Naive thymus-derived CD4-positive, alpha-beta T cell (primary cell): ENCODE data around the gene ACTN2. TPM values are rescaled to one million over a fixed set of nuclear protein-coding genes. Genes with fewer than 3 reads are reported as not detected.
A peak's percentile ranks its signal among the peaks of the same experiment; 100 is the strongest.

Experiments
- ATAC-seq: fragments of 150-1000 bp; cut with Tn5 transposase; 2 replicates; pipeline ENCODE4 v1.10.0; 2021; ENCODE audit warnings: mild to moderate bottlenecking, moderate library complexity
- CTCF ChIA-PET: fragments of 350-600 bp; sonication (Branson Sonifier 250); formaldehyde crosslinking; loops from one replicate; lab custom pipeline; 2021; ENCODE audit warnings: antibody characterized with exemption; lab: Charles Lee
- POLR2A ChIA-PET: fragments of 350-600 bp; sonication (Branson Sonifier 250); formaldehyde crosslinking; loops from one replicate; lab custom pipeline; 2021; ENCODE audit warnings: antibody characterized with exemption, inconsistent platforms; lab: Charles Lee
- DNase-seq, 9 donors: peaks; one replicate each; pipeline versions ENCODE4 v3.0.0 to v3.0.0-alpha.2; 2020 to 2022; ENCODE audit warnings: mixed read lengths in 1 of 9
- H3K27ac ChIP-seq: one replicate; pipeline ENCODE4 v1.7.0; 2013; ENCODE audit warnings: mild to moderate bottlenecking, low read depth, low read length, moderate library complexity
- H3K27me3 ChIP-seq, 2 donors: one replicate each; pipeline ENCODE4 v1.7.0; 2013; ENCODE audit warnings: low read length in 2 of 2, mild to moderate bottlenecking in 2 of 2, moderate library complexity in 2 of 2; ENCODE audit not compliant: control insufficient read depth in 2 of 2, insufficient read depth in 2 of 2
- H3K36me3 ChIP-seq, 3 experiments: 1 replicate in 2 of 3; 2 replicates in 1 of 3; pipeline ENCODE4 v1.7.0; 2013; ENCODE audit warnings: low read length in 3 of 3, mild to moderate bottlenecking in 3 of 3, moderate library complexity in 1 of 3; ENCODE audit not compliant: insufficient read depth in 3 of 3, control insufficient read depth in 2 of 3
- H3K4me1 ChIP-seq, 2 donors: one replicate each; pipeline ENCODE4 v1.7.0; 2013; ENCODE audit warnings: low read length in 2 of 2, mild to moderate bottlenecking in 2 of 2, moderate library complexity in 1 of 2; ENCODE audit not compliant: control insufficient read depth in 2 of 2, insufficient read depth in 2 of 2
- H3K4me3 ChIP-seq: 2 replicates; pipeline ENCODE4 v1.7.0; 2013; ENCODE audit warnings: mild to moderate bottlenecking, low read length
- H3K9me3 ChIP-seq, 3 experiments: 1 replicate in 2 of 3; 2 replicates in 1 of 3; pipeline ENCODE4 v1.7.0; 2013; ENCODE audit warnings: low read length in 3 of 3; ENCODE audit not compliant: control insufficient read depth in 2 of 3
- H3K27ac Mint-ChIP-seq, 9 donors: one replicate each; pipeline ENCODE4 v1.8.0; 2020 to 2022; ENCODE audit warnings: mixed read lengths in 9 of 9, mild to moderate bottlenecking in 8 of 9, moderate library complexity in 5 of 9, inconsistent platforms in 2 of 9
- H3K27me3 Mint-ChIP-seq, 5 donors: one replicate each; pipeline ENCODE4 v1.8.0; 2021 to 2022; ENCODE audit warnings: mixed read lengths in 5 of 5, mild to moderate bottlenecking in 1 of 5
- H3K36me3 Mint-ChIP-seq, 5 donors: one replicate each; pipeline ENCODE4 v1.8.0; 2020 to 2022; ENCODE audit warnings: mixed read lengths in 5 of 5, mild to moderate bottlenecking in 3 of 5, inconsistent platforms in 1 of 5
- H3K4me1 Mint-ChIP-seq, 7 donors: one replicate each; pipeline ENCODE4 v1.8.0; 2020 to 2022; ENCODE audit warnings: mixed read lengths in 7 of 7, mild to moderate bottlenecking in 3 of 7, inconsistent platforms in 1 of 7
- H3K4me3 Mint-ChIP-seq, 10 donors: one replicate each; pipeline ENCODE4 v1.8.0; 2020 to 2022; ENCODE audit warnings: mild to moderate bottlenecking in 10 of 10, mixed read lengths in 10 of 10, moderate library complexity in 6 of 10, inconsistent platforms in 2 of 10
- H3K9me3 Mint-ChIP-seq, 11 donors: one replicate each; pipeline ENCODE4 v1.8.0; 2020 to 2022; ENCODE audit warnings: mixed read lengths in 11 of 11, mild to moderate bottlenecking in 4 of 11, inconsistent platforms in 1 of 11, moderate library complexity in 1 of 11
- intact Hi-C, 2 donors: fragments of 100-400 bp; cut with micrococcal nuclease; formaldehyde crosslinking; loops; one replicate each; pipeline ENCODE4 v1.15.1; 2023
- polyA plus RNA-seq, 2 donors: library from polyadenylated mRNA; unstranded; fragments of 300-500 nt; fragmentation: Illumina TruSeq; gene quantifications; one replicate each; pipeline ENCODE4 v1.2.3, GENCODE V29; 2021
- total RNA-seq, 6 experiments: library from RNA in 5 of 6; stranded (reverse) in 5 of 6; gene quantifications; 1 replicate in 5 of 6; 2 replicates in 1 of 6; pipeline ENCODE4 v1.2.3 and lab custom pipeline; 2021 to 2026

ACTN2 gene
- total RNA-seq (not detected), polyA plus RNA-seq (not detected), total RNA-seq (lab: John Stamatoyannopoulos, UW) (not detected)

GRCh38 chr1:236685917-236686814, at the start of gene ACTN2:
Gene ACTN2 (plus strand): TSS chr1:236686499. CDS start chr1:236686674, 175 bp downstream.
- CTCF ChIA-PET: no interaction called here
- peaks cover 0 to 6% (median 2%) of the 10 kb centered on the region in 5 donors for H3K36me3 Mint-ChIP-seq
- H3K9me3 Mint-ChIP-seq: peaks cover 0 to 7% (median 2%) of the 10 kb centered on the region in 11 donors
- Histone ChIP-seq H3K27me3 (peaks cover 8 to 14% of the 10 kb centered on the region in 2 donors), H3K4me3 (peak within 1 kb of the TSS; percentile 54), H3K4me1 (peaks cover 12 to 13% of the 10 kb centered on the region in 2 donors), H3K9me3 (no peaks in the 10 kb centered on the region), H3K36me3 (no peaks in the 10 kb centered on the region), H3K27ac (no peak within 1 kb of the TSS)
- ATAC-seq: peak; percentile 88
- H3K27me3 Mint-ChIP-seq: peaks cover 34 to 60% (median 50%) of the 10 kb centered on the region in 5 donors
- H3K4me1 Mint-ChIP-seq: peaks cover 9 to 32% (median 25%) of the 10 kb centered on the region in 7 donors
- intact Hi-C loops: loop anchor here in 1 of 2 donors (5.0 kb wide), 2 partner anchors 84 to 111 kb away; partner anchors contain the start of genes HEATR1 and MTR
- peak within 1 kb of the TSS in 5 of 9 donors; percentile 16 to 90 (median 52) for H3K27ac Mint-ChIP-seq
- POLR2A ChIA-PET: no interaction called here
- peak within 1 kb of the TSS; percentile 75 to 96 (median 80) for H3K4me3 Mint-ChIP-seq
- DNase-seq: peak; percentile 4 to 55 (median 24)

GRCh38 chr1:236638945-236639344, 47.4 kb upstream of the ACTN2 start:
- ChIA-PET CTCF (no interaction called here), POLR2A (no interaction called here)
- Histone ChIP-seq H3K4me3 (no peak overlapping the region), H3K9me3 (no peaks in the 10 kb centered on the region), H3K27me3 (no peaks in the 10 kb centered on the region), H3K4me1 (no peaks in the 10 kb centered on the region), H3K27ac (no peak overlapping the region), H3K36me3 (no peaks in the 10 kb centered on the region)
- H3K4me3 Mint-ChIP-seq: no peak overlapping the region
- no peaks in the 10 kb centered on the region for H3K4me1 Mint-ChIP-seq
- H3K36me3 Mint-ChIP-seq: no peaks in the 10 kb centered on the region
- intact Hi-C loops: no loop called here
- no peak overlapping the region for H3K27ac Mint-ChIP-seq
- peaks cover 0 to 28% (median 25%) of the 10 kb centered on the region in 5 donors for H3K27me3 Mint-ChIP-seq
- DNase-seq (no peak), ATAC-seq (no peak)
- peaks cover 0 to 3% (median 0%) of the 10 kb centered on the region in 11 donors for H3K9me3 Mint-ChIP-seq

GRCh38 chr1:236639686-236640085, 46.6 kb upstream of the ACTN2 start:
- no peak for DNase-seq

DNA sequence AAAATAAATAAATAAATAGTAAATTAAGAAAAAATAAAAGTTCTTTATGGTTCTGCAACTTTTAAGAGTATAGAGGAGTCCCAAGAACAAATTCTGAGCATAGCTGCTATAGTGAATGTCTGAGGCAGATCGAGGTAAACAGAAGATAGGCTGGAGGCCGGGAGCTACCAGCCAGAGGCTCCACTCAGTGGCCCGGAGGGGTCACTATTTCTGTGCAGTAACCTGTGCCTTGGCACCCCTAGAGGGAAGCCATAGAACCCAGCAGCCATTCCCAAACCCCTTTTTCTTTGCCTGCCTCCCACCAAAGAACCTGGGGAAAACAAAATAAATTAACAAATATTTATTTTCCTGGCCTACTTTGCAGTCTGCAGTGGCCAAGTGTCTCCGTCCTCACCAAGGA, 43.5 kb upstream of the ACTN2 start:
- no peak overlapping the region for H3K27ac Mint-ChIP-seq
- POLR2A ChIA-PET: no interaction called here

More at GRCh38 chr1:236639686-236640085, 46.6 kb upstream of the ACTN2 start:
- no peak overlapping the region for H3K4me3 ChIP-seq
- intact Hi-C loops: no loop called here
- Mint-ChIP-seq H3K36me3 (no peaks in the 10 kb centered on the region), H3K27me3 (peaks cover 0 to 23% (median 20%) of the 10 kb centered on the region in 5 donors), H3K4me3 (no peak overlapping the region), H3K9me3 (peaks cover 0 to 3% (median 0%) of the 10 kb centered on the region in 11 donors), H3K4me1 (no peaks in the 10 kb centered on the region), H3K27ac (no peak overlapping the region)
- no peak overlapping the region for H3K27ac ChIP-seq
- H3K9me3 ChIP-seq: no peaks in the 10 kb centered on the region
- no peak for ATAC-seq
- H3K27me3 ChIP-seq: no peaks in the 10 kb centered on the region
- no peaks in the 10 kb centered on the region for H3K36me3 ChIP-seq
- no peaks in the 10 kb centered on the region for H3K4me1 ChIP-seq
- ChIA-PET POLR2A (no interaction called here), CTCF (no interaction called here)

DNA sequence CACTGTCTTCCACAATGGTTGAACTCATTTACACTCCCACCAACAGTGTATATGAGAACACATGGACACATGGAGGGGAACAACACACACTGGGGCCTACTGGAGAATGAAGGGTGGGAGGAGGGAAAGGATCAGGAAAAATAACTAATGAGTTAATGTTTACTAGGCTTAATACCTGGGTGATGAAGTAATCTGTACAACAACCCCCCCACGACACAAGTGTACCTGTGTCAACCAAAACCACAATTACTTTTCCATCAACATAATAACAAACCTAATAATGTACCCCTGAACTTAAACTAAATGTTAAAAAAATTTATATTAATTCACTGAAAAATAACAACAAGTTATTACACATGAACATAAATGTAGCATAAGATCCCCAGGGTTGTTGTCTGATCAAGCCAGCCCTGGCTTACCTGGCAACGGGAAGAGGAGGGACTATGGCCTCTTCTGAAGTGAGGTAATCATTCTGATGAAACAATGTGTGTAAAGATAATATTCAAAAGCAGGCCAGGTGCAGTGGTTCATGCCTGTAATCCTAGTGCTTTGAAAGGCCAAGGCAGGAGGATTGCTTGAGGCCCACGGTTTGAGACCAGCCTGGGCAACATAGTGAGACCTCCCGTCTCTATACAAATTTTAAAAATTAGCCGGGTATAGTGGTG, 41.2 kb upstream of the ACTN2 start:
- Mint-ChIP-seq H3K4me3 (no peak overlapping the region), H3K4me1 (no peaks in the 10 kb centered on the region), H3K27me3 (peaks cover 0 to 3% (median 0%) of the 10 kb centered on the region in 5 donors), H3K9me3 (peaks cover 0 to 3% (median 0%) of the 10 kb centered on the region in 11 donors), H3K27ac (no peak overlapping the region), H3K36me3 (no peaks in the 10 kb centered on the region)
- Histone ChIP-seq H3K27me3 (no peaks in the 10 kb centered on the region), H3K4me3 (no peak overlapping the region), H3K27ac (no peak overlapping the region), H3K36me3 (no peaks in the 10 kb centered on the region), H3K9me3 (no peaks in the 10 kb centered on the region), H3K4me1 (no peaks in the 10 kb centered on the region)
- CTCF ChIA-PET: no interaction called here
- ATAC-seq (no peak), DNase-seq (no peak)
- POLR2A ChIA-PET: no interaction called here
- intact Hi-C loops: no loop called here

More for the DNA sequence above, 43.5 kb upstream of the ACTN2 start:
- no peaks in the 10 kb centered on the region for H3K36me3 Mint-ChIP-seq
- no peaks in the 10 kb centered on the region for H3K4me1 Mint-ChIP-seq
- no peaks in the 10 kb centered on the region for H3K27me3 ChIP-seq
- DNase-seq (no peak), ATAC-seq (no peak)
- H3K27me3 Mint-ChIP-seq: peaks cover 0 to 8% (median 7%) of the 10 kb centered on the region in 5 donors
- H3K9me3 Mint-ChIP-seq: peaks cover 0 to 3% (median 0%) of the 10 kb centered on the region in 11 donors
- no peak overlapping the region for H3K4me3 Mint-ChIP-seq
- H3K4me3 ChIP-seq: no peak overlapping the region
- no peak overlapping the region for H3K27ac ChIP-seq
- H3K4me1 ChIP-seq: no peaks in the 10 kb centered on the region
- intact Hi-C loops: no loop called here
- CTCF ChIA-PET: no interaction called here
- H3K9me3 ChIP-seq: no peaks in the 10 kb centered on the region
- no peaks in the 10 kb centered on the region for H3K36me3 ChIP-seq

- intact Hi-C loops: no loop called here
- ChIA-PET CTCF (no interaction called here), POLR2A (no interaction called here)
- no peaks in the 10 kb centered on the region for H3K4me1 Mint-ChIP-seq
- no peak for DNase-seq
- Histone ChIP-seq H3K4me1 (no peaks in the 10 kb centered on the region), H3K36me3 (no peaks in the 10 kb centered on the region), H3K27ac (no peak overlapping the region), H3K27me3 (no peaks in the 10 kb centered on the region), H3K4me3 (no peak overlapping the region), H3K9me3 (no peaks in the 10 kb centered on the region)
- ATAC-seq: no peak
- H3K9me3 Mint-ChIP-seq: peaks cover 0 to 3% (median 0%) of the 10 kb centered on the region in 11 donors
- peaks cover 2 to 29% (median 20%) of the 10 kb centered on the region in 5 donors for H3K27me3 Mint-ChIP-seq
- H3K36me3 Mint-ChIP-seq: no peaks in the 10 kb centered on the region
- no peak overlapping the region for H3K4me3 Mint-ChIP-seq
- peak overlapping the region in 1 of 9 donors; percentile 14 for H3K27ac Mint-ChIP-seq
Observed at GRCh38 chr1:236654511-236654910, 31.8 kb upstream of the ACTN2 start.
